Measurements from ENCODE around the gene ATP6V1G1. TPM values are rescaled to one million over a fixed set of nuclear protein-coding genes. Genes with fewer than 3 reads are reported as not detected.

ATP6V1G1 gene
- total and polyA plus RNA-seq, 10 donors = 82.3 to 272 (median 193) TPM

GRCh38 chr9:114588651-114589526, 1.3 kb downstream of the ATP6V1G1 start:
- intact Hi-C loops (cut with DNase I; ENCODE audit: low total_unique reads) = no loop called here
- TF ChIP-seq POLR2AphosphoS5 (IDR thresholded peaks at IDR 0.05) (no peak), POLR2A (IDR thresholded peaks at IDR 0.05) (peak in 1 of 3 donors; percentile 5), CTCF (IDR thresholded peaks at IDR 0.05 in 8 of 11, conservative IDR thresholded peaks at IDR 0.05 in 3 of 11) (no peak)
- WGBS, 5 donors = 16 to 27% (median 17%) methylated on average over 11 of the region's 11 CpGs
- no peak for DNase-seq
- Histone ChIP-seq H3K4me3 (peak overlapping the region; percentile 59 to 87 (median 86)), H3K27me3 (replicated peaks in 1 of 7) (no peaks in the 10 kb centered on the region), H3K36me3 (peaks cover 0 to 16% (median 13%) of the 10 kb centered on the region in 6 donors), H3K27ac (peak overlapping the region in 6 of 8 donors; percentile 93 to 94 (median 94)), H3K4me1 (peaks cover 48 to 68% (median 63%) of the 10 kb centered on the region in 6 donors), H3K9me3 (no peaks in the 10 kb centered on the region)

- Histone ChIP-seq H3K9me3 (no peaks in the 10 kb centered on the region), H3K27ac (peak overlapping the region in 5 of 8 donors; percentile 68 to 94 (median 93)), H3K4me1 (peaks cover 48 to 80% (median 64%) of the 10 kb centered on the region in 6 donors), H3K4me3 (peak overlapping the region in 2 of 8 donors; percentile 74 to 87), H3K27me3 (replicated peaks in 1 of 7) (no peaks in the 10 kb centered on the region), H3K36me3 (peaks cover 4 to 31% (median 27%) of the 10 kb centered on the region in 6 donors)
- DNase-seq = no peak
- intact Hi-C loops (cut with DNase I; ENCODE audit: low total_unique reads) = loop anchor here (10.0 kb wide), 1 partner anchor 54 kb away; no protein-coding TSS in a partner anchor
- TF ChIP-seq CTCF (IDR thresholded peaks at IDR 0.05 in 8 of 11, conservative IDR thresholded peaks at IDR 0.05 in 3 of 11) = no peak
- 78 to 94% (median 91%) methylated on average over 6 of the region's 6 CpGs for WGBS, 5 donors
These were observed 2.8 kb downstream of the ATP6V1G1 start for GRCh38 chr9:114590328-114590727.

GRCh38 chr9:114591291-114591787, 3.8 kb downstream of the ATP6V1G1 start:
- intact Hi-C loops (cut with DNase I; ENCODE audit: low total_unique reads) = loop anchor here (10.0 kb wide), 1 partner anchor 53 kb away; no protein-coding TSS in a partner anchor
- no peaks in the 10 kb centered on the region for H3K27me3 ChIP-seq (replicated peaks in 1 of 7)
- H3K4me3 ChIP-seq = peak overlapping the region in 3 of 8 donors; percentile 17 to 87 (median 25)
- peaks cover 48 to 90% (median 67%) of the 10 kb centered on the region in 6 donors for H3K4me1 ChIP-seq
- no peaks in the 10 kb centered on the region for H3K9me3 ChIP-seq
- DNase-seq = no peak
- TF ChIP-seq POLR2AphosphoS5 (IDR thresholded peaks at IDR 0.05) = no peak
- TF ChIP-seq CTCF (IDR thresholded peaks at IDR 0.05 in 8 of 11, conservative IDR thresholded peaks at IDR 0.05 in 3 of 11) = no peak
- no peak for TF ChIP-seq POLR2A (IDR thresholded peaks at IDR 0.05)
- 36 to 46% (median 42%) methylated on average over 5 of the region's 5 CpGs for WGBS, 5 donors
- H3K27ac ChIP-seq = peak overlapping the region; percentile 61 to 94 (median 74)
- peaks cover 4 to 41% (median 37%) of the 10 kb centered on the region in 6 donors for H3K36me3 ChIP-seq

- H3K27ac ChIP-seq = peak overlapping the region; percentile 61 to 94 (median 74)
- intact Hi-C loops (cut with DNase I; ENCODE audit: low total_unique reads) = loop anchor here (10.0 kb wide), 1 partner anchor 53 kb away; no protein-coding TSS in a partner anchor
- H3K4me3 ChIP-seq = peak overlapping the region in 3 of 8 donors; percentile 17 to 87 (median 25)
- DNase-seq = no peak
- H3K4me1 ChIP-seq = peaks cover 48 to 91% (median 65%) of the 10 kb centered on the region in 6 donors
- H3K27me3 ChIP-seq (replicated peaks in 1 of 7) = no peaks in the 10 kb centered on the region
- no peaks in the 10 kb centered on the region for H3K9me3 ChIP-seq
- H3K36me3 ChIP-seq = peaks cover 4 to 46% (median 39%) of the 10 kb centered on the region in 6 donors
- TF ChIP-seq POLR2AphosphoS5 (IDR thresholded peaks at IDR 0.05) (no peak), POLR2A (IDR thresholded peaks at IDR 0.05) (no peak), CTCF (IDR thresholded peaks at IDR 0.05 in 8 of 11, conservative IDR thresholded peaks at IDR 0.05 in 3 of 11) (no peak)
- WGBS, 5 donors = 31 to 48% (median 44%) methylated on average over 1 of the region's 1 CpG
These were observed 4.3 kb downstream of the ATP6V1G1 start for GRCh38 chr9:114591849-114592248.
